Astrocyte of the spinal cord (primary cell): ENCODE measurements around the gene COL23A1.

Experiments used
- DNase-seq: peaks from one replicate; pipeline ENCODE4 v3.0.0; 2011; ENCODE audit warnings: low read depth, low spot score
- H3K4me3 ChIP-seq: 2 replicates; pipeline ENCODE4 v1.5.1; 2011; ENCODE audit warnings: low read depth, mild to moderate bottlenecking, low read length, moderate library complexity
- in situ Hi-C: cut with HindIII; loops from 2 replicates; pipeline ENCODE4 v1.10.0; 2017; ENCODE audit warnings: low sequenced_read_pairs
- TF ChIP-seq, protein P1 (sequence below): IDR thresholded peaks from 2 replicates; pipeline ENCODE4 v1.5.1; 2012; ENCODE audit warnings: low read depth, mild to moderate bottlenecking, low read length, inconsistent platforms

The COL23A1 gene

DNA sequence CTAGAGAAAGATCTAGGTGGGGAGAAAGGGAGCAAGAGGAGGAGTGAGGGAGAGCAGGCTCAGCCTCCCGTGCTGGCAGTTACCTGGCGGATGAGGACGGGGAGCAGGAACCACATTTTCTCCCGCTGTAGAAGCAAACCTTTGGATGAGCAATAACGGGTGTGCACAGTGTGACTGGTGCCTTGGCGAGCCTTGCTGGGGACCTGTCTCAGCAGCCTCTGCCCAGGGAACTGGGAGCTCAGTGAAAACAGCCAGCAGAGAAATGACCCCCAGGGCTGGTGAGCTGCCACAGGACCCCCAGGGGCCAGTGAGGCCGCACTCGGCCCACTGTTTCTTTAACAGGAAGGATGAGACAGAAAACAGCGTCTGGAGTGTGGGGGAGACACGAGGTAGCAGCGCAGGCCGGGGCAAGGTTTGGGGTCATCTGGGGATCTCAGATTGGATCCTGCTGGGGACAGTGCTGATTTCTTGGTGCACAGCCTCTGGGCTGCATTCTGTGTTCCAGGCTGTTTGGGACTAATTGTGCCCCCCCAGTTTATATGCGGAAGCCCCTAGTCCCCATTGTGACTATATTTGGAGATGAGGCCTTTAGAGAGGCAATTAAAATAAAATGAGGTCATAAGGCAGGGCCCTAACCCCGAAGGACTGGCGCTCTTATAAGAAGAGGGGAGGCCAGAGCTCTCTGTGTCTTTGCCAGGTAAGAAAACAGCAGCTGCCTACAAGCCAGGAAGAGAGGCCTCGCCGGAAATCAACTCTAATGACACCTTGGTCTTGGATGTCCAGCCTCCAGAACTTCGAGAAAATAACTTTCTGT is 238.8 kb downstream of the COL23A1 start:
- DNase-seq, result no peak
- TF ChIP-seq, protein P1, sequence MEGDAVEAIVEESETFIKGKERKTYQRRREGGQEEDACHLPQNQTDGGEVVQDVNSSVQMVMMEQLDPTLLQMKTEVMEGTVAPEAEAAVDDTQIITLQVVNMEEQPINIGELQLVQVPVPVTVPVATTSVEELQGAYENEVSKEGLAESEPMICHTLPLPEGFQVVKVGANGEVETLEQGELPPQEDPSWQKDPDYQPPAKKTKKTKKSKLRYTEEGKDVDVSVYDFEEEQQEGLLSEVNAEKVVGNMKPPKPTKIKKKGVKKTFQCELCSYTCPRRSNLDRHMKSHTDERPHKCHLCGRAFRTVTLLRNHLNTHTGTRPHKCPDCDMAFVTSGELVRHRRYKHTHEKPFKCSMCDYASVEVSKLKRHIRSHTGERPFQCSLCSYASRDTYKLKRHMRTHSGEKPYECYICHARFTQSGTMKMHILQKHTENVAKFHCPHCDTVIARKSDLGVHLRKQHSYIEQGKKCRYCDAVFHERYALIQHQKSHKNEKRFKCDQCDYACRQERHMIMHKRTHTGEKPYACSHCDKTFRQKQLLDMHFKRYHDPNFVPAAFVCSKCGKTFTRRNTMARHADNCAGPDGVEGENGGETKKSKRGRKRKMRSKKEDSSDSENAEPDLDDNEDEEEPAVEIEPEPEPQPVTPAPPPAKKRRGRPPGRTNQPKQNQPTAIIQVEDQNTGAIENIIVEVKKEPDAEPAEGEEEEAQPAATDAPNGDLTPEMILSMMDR, result no peak
- in situ Hi-C loops, result no loop called here
- no peak overlapping the region for H3K4me3 ChIP-seq

- H3K4me3 ChIP-seq, result no peak overlapping the region
- TF ChIP-seq, protein P1, result no peak
- DNase-seq, result no peak
- in situ Hi-C loops, result no loop called here
Measured at GRCh38 chr5:178350361-178351220, 239.6 kb downstream of the COL23A1 start.

DNA sequence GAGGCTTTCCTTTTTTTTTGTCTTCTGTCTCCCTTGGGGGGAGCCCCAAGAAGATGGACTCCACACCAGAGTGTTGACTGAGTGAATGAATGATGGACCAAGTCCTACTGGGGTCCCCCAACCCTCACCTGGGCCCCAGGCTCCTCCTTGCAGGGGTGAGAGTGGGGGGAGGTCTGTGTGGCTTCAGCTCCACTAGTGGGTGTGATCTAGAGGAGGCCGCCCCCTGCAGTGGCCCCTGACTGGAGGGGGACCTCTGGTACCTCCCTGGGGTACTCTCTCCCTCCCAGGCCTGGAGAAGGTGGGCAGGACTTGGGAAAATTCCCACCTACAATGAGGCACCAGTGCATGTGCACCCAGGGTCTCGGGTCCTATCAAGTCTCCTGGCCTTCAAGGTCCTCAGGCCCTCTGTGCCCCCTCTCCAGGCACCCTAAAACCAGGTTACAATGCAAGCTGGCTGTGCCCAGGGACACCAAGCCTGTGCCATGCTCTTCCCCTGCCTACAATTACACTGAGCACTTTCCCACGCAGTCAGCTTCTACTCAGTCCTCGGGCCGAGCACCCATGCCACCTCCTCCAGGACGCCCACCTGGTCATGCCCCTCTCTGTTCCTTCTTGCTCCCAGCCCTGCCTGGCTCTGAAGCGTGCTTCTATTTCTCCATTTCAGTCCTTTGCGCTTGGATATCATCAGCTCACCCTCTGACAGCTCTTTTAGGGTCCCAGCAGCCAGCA is 240.4 kb downstream of the COL23A1 start:
- TF ChIP-seq, protein P1, result no peak
- no peak for DNase-seq
- H3K4me3 ChIP-seq, result no peak overlapping the region
- in situ Hi-C loops, result no loop called here

DNA sequence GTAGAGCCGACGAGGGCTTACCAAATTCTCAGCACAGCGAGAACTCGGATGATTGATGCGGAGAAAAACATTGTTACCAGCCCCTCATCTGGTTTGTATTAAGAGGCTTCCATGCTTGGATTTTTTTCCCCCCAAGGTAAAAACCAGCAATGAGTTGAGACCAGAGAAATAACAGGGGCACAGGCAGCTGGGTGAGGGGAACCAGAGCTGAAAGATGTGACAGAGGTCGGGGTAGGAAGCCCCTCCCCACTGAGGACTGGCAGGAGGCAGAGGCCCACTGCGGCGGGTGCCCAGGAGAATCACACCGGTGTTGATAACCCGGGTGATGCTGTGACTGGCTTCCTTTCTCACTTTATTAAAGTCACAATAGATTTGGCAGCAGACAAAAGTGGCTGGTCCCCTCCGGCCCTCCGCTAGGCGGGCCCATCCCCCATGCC is 241.1 kb downstream of the COL23A1 start:
- in situ Hi-C loops, result no loop called here
- no peak for DNase-seq
- no peak overlapping the region for H3K4me3 ChIP-seq
- TF ChIP-seq, protein P1, result no peak

- in situ Hi-C loops, result no loop called here
- H3K4me3 ChIP-seq, result no peak overlapping the region
- DNase-seq, result no peak
- TF ChIP-seq, protein P1, result no peak
Measured at GRCh38 chr5:178348356-178349074, 241.7 kb downstream of the COL23A1 start.

DNA sequence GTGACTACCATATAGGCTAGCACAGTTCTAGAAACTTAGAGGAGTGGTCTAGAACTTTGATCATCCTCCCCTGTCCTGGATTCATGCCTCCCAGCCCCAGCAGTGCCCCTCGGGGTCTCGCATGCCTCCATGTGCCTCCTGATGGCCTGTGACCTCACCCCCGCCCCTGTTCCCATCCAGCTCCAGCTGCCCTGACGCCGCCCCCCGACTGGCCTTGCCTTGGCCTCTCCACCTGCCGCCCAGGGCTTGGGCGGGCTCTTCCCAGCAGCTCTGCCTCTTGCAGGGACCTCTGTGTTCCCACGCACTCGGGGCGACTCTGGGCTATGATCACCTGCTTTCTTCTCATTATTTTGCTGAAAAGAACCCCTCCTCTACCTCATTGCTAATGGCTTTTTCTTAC is 242.2 kb downstream of the COL23A1 start:
- no peak for DNase-seq
- no peak overlapping the region for H3K4me3 ChIP-seq
- in situ Hi-C loops, result no loop called here
- TF ChIP-seq, protein P1, result no peak
